ENCODE measurements around the gene PHC1.

DNA sequence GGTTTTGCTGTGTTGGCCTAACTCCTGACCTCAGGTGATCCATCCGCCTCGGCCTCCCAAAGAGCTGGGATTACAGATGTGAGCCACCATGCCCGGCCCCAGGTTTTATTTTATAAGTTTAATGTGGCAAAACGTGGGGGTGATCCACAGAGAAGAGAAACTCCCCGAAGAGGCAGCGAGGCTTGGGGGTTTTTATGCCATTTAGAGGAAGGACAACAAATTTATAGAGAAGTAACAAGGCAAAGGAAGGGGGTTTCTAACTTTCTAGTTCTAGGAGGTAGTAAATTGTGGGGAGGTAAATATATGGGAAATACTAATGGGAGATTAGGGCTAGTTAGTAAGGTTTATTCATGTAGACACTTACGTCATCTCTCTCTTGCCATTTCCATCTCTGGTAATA is 17.2 kb upstream of the PHC1 start:
- TF ChIP-seq CTCF (IDR thresholded peaks at IDR 0.05): no peak
- no peak for TF ChIP-seq POLR2A (IDR thresholded peaks at IDR 0.05)

Data from transverse colon (tissue), 3 donors.